HG03045 (cell line): ENCODE results near the gene TNFSF12.
"Not testable (repeated sequence)": the region's sequence is repeated elsewhere in the genome, so short reads cannot be mapped to it uniquely, and the experiment has no call there.

Source experiments
- ATAC-seq: cut with Tn5 transposase; IDR thresholded peaks from one replicate; pipeline ENCODE4 v1.9.1; 2021; ENCODE audit warnings: mild to moderate bottlenecking, moderate library complexity; ENCODE audit not compliant: unreplicated experiment

Gene TNFSF12

DNA sequence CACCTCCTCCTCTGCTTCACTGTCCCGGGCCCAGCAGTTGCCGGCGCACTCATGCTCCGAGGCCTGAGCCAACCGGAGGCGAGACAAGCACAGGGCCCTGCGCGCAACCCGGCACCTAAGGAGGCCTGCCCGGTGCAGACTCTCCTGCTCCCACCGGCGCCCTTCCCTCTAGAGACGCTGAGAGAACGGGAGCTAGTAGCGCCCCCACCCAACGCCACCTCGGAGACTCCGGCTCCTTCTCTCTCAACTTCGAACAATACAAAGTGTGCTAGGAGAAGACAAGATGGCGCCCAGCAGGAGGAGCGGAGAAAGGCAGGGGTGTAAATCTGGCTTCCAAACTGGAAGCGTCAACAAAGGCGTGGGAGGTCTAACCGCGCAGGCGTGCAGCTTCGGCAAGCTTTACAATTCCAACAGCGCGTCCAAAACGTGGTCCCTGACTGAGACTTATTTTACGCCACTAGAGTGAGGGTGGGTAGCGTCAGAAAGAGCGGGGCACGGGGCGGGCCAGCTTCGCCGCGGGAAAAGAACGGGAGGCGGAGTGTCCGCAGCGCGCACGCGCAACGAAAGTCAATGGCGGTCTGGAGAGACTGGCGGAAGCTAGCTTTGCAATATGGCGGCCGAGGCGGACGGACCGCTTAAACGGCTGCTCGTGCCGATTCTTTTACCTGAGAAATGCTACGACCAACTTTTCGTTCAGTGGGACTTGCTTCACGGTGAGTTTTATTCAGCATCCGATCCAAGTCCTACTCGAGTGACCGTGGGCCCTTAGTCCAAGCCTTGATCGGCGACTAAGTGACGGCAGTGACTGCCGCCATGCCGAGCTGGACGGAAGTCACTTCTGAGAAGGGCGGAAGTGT lies 34.6 kb downstream of the TNFSF12 start, which contains the start of gene MPDU1:
MPDU1 (plus strand) TSS at position 600 of the 857 bp plus-strand sequence; CDS start at position 611, 11 bp downstream.
- ATAC-seq, result peak; percentile 60

DNA sequence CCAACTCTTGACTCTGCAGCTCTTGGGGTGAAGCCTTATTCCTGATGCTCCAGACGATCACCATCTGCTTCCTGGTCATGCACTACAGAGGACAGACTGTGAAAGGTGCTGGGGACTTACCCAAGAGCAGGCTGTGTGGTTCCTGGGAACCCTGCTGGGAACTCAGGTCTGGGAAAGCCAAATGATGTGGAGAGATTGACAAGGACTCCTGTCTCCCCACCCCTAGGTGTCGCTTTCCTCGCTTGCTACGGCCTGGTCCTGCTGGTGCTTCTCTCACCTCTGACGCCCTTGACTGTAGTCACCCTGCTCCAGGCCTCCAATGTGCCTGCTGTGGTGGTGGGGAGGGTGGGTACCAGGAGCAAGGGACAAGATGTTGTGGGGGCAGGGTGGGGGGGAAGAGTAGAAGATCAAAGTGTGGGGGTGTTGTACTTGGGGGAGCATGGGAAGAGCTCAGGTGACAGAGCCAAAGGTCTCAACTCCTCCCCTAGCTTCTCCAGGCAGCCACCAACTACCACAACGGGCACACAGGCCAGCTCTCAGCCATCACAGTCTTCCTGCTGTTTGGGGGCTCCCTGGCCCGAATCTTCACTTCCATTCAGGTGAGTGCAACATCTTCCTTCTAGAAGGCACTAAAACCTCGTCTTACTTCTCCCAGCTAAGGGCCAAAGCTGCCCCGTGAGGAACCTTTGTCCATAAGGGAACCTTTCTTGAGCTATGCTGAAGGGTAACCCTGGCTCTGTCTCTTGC lies 38.0 kb downstream of the TNFSF12 start:
- no peak for ATAC-seq

- ATAC-seq, result no peak
Observed at GRCh38 chr17:7587420-7588151, 38.7 kb downstream of the TNFSF12 start.

DNA sequence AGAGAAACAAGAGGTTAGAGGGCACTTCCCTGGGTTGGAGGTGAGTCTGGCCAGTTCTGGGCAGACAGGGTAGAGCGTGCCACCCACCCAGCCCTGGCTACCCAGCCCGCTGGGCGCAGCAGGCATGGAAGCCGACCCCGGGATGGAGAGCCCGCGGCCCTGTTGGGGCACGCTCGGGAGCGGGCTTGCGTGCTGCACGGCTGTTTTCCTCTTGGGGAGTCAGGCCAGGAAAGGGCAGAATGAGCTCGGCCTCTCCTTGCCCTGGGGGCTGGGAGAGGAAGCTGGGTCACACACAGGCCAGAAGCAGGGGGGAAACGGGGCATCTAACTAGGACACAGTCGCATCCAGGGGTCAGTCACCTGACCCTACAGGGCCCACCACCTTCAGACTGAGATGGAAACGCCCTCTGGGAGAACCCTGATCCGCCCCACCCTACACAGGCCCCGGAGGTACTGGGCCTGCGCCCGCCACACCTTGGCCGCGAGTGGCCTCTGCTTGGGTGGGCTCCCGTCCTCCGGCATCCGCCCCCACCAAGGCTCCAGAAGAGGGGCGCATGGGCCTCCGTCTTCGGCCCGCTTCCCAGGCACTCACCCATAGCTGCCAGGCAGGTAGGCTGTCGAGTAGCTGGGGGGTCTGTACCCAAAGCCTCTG lies 39.8 kb downstream of the TNFSF12 start:
- no peak for ATAC-seq

GRCh38 chr17:7589204-7589868 lies 40.5 kb downstream of the TNFSF12 start:
- ATAC-seq, result no peak

- ATAC-seq, result no peak
Observed at GRCh38 chr17:7589891-7590691, 41.2 kb downstream of the TNFSF12 start, which contains the start of gene SOX15. Gene SOX15, minus strand, starts transcription at chr17:7590094. Its CDS starts 418 bp downstream, at chr17:7589676.

DNA sequence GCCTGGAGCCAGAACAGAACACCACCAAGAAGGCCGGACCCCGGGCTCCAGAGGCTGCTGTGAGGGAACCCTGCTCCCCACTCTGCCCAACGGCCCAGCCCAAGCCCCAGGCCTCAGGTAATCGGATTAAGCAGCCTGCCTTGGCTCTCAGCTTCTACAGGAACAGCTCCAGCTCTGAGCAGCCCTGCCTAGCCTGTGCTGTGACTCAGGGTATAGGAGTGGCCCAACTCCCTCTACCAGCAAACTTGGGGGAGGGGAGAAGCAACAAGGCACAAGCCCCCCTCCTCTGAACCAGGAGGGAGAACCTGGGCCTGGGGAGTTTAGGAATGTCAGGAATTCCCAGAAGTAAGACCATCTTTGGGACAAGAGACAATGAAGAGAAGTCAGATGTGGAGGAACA lies 41.9 kb downstream of the TNFSF12 start:
- no peak for ATAC-seq

GRCh38 chr17:7591596-7591995 lies 42.7 kb downstream of the TNFSF12 start:
- ATAC-seq, result no peak

DNA sequence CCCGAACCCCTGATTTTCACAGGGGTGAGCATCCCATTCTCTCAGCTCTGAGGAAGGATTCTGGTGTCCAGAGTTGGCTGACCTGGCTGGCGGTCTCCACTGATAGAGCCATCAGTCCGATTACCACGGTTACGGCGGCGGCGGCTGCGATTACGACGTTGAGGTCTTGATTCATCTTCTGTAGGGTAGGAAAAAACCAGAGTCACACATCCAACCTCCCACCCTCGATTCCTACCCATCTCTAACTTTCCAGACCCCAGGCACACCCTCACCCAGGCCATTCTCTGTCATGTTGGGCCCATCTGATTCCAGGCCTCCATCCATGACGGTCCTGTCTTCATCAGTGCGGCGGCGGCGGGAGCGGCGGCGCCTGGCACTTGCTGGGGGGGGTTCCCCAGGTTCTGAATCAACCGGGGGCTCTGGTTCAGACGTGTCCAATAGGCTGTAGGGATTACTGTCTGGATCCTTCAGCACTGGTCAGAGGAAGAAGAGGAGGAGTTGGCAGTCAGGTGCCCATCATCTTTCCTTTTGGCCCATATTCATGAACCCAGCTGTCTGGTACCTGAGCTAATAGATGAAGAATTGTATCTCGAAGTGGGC lies 43.7 kb downstream of the TNFSF12 start:
- ATAC-seq, result no peak

DNA sequence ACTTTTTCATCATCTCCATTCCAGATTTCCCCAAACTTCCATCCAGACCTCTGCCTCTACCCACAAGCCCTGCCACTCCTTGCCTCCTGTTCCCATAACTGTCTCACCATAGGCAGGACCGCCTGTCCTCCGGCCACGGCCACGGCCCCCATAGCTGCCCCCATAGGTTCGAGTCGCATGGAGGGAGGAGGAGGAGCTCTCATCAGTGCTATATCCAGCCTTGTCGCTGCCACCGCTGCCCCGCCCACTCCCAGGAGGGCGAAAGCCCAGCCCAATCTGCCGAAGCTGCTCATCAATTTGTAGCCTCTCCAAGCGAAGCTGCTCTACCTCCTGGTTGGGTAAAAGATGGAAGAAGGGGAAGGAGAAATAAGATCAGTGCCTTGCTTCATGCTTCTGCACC lies 44.4 kb downstream of the TNFSF12 start:
- ATAC-seq, result no peak

- ATAC-seq, result not testable (repeated sequence)
Observed at GRCh38 chr17:7597561-7597960, 48.7 kb downstream of the TNFSF12 start.

- ATAC-seq, result no peak
Observed at GRCh38 chr17:7606280-7606679, 57.4 kb downstream of the TNFSF12 start.
